ENCODE results near the gene NAGLU. TPM values are rescaled to one million over a fixed set of nuclear protein-coding genes. Genes with fewer than 3 reads are reported as not detected.

NAGLU gene
- total RNA-seq, 1 donor = 29.4 TPM

- DNase-seq (ENCODE audit: low read depth in 2 of 3, low spot score in 2 of 3) = no peak
These were observed 49.3 kb downstream of the NAGLU start for GRCh38 chr17:42585353-42585752.

GRCh38 chr17:42586514-42587230 lies 50.6 kb downstream of the NAGLU start:
- DNase-seq (ENCODE audit: low read depth in 2 of 3, low spot score in 2 of 3) = no peak

DNA sequence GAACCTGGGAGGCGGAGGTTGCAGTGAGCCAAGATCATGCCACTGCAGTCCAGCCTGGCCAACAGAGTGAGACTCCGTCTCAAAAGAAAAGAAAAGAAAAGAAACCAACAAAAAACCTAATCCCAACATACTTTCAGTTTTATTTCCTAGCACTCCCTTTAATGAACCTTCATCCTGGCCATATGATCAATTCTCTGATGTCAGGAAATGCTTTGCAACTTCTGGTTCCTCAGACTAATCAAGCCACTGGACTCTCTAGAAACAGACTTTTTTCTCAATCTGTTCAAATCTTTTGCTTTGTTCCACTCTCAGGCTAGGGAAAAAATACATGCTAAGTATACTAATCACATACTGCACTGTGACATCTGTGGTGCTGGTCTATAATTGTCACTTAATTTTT lies 54.8 kb downstream of the NAGLU start:
- no peak for DNase-seq (ENCODE audit: low read depth in 2 of 3, low spot score in 2 of 3)

GRCh38 chr17:42591411-42591810 lies 55.4 kb downstream of the NAGLU start:
- DNase-seq (ENCODE audit: low read depth in 2 of 3, low spot score in 2 of 3) = no peak

Small RNA genes lying within 50 kb of the gene (small RNA-seq; reads per million reads assigned to genes)
- gene MIR548AT = not detected

Other genes starting within 250 kb of the NAGLU start
- 603 TPM for gene STAT5A, start 247.7 kb upstream of the NAGLU start, total RNA-seq
- gene STAT3, start 147.8 kb upstream of the NAGLU start, total RNA-seq = 137 TPM
- 95.1 TPM for gene CAVIN1, start 113.0 kb upstream of the NAGLU start, total RNA-seq
- 67.6 TPM for gene ATP6V0A1, start 77.4 kb upstream of the NAGLU start, total RNA-seq
- gene HSD17B1, start 16.7 kb downstream of the NAGLU start, total RNA-seq = 1.3 TPM
- 31.2 TPM for gene COASY, start 25.9 kb downstream of the NAGLU start, total RNA-seq
- 24.2 TPM for gene MLX, start 30.9 kb downstream of the NAGLU start, total RNA-seq
- gene PSMC3IP, start 41.5 kb downstream of the NAGLU start, total RNA-seq = 1.3 TPM
- gene RETREG3, start 73.1 kb downstream of the NAGLU start, total RNA-seq = 72.2 TPM
- 25.3 TPM for gene TUBG1, start 73.4 kb downstream of the NAGLU start, total RNA-seq
- 5.4 TPM for gene TUBG2, start 123.0 kb downstream of the NAGLU start, total RNA-seq
- gene PLEKHH3, start 140.8 kb downstream of the NAGLU start, total RNA-seq = 0.27 TPM
- gene CCR10, start 145.6 kb downstream of the NAGLU start, total RNA-seq = 1.1 TPM
- 0.81 TPM for gene CNTNAP1, start 146.3 kb downstream of the NAGLU start, total RNA-seq
- gene EZH1, start 208.8 kb downstream of the NAGLU start, total RNA-seq = 35.8 TPM
- 0.27 TPM for gene RAMP2, start 225.0 kb downstream of the NAGLU start, total RNA-seq
- 45.5 TPM for gene VPS25, start 237.2 kb downstream of the NAGLU start, total RNA-seq
- under 0.01 TPM for gene WNK4, start 244.4 kb downstream of the NAGLU start, total RNA-seq